Astrocyte of the spinal cord (primary cell): ENCODE results near the gene PCCA.

Experiments used
- DNase-seq: peaks from one replicate; pipeline ENCODE4 v3.0.0; 2011; ENCODE audit warnings: low read depth, low spot score
- H3K4me3 ChIP-seq: 2 replicates; pipeline ENCODE4 v1.5.1; 2011; ENCODE audit warnings: low read depth, mild to moderate bottlenecking, low read length, moderate library complexity
- in situ Hi-C: cut with HindIII; loops from 2 replicates; pipeline ENCODE4 v1.10.0; 2017; ENCODE audit warnings: low sequenced_read_pairs
- TF ChIP-seq, protein P1 (sequence below): IDR thresholded peaks from 2 replicates; pipeline ENCODE4 v1.5.1; 2012; ENCODE audit warnings: low read depth, mild to moderate bottlenecking, low read length, inconsistent platforms

The PCCA gene

DNA sequence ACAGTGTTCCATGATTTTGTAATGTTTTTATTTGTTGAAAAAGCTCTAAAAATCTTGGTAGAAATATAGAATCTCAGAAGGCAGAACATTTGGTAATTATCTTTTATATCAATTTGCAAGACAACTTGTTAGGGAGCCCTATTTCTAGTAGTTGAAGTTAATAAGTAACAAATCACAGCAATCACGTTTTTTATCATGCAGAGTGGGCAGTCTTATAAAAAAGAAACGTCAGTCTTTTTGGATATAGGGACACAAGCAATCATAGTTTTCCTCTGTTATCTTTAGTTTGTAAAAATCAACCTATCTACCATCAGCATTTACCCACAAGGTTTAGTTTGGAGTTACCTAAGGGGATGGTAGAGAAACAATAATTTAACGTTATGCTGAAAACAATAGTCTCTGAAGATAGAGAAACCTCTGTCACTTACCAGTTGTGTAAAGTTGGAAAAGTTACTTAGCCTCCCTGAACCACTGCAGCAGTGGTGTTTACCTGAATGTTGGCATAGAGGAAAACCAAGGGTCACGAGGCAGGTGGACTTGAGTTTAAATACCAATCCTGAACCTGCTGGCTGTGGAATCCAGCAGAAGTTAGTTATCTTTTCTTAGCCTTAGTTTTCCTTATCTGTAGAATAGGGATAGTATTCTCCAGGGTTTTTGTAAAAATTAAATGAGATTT is 306.9 kb downstream of the PCCA start:
- in situ Hi-C loops: no loop called here
- TF ChIP-seq, protein P1, sequence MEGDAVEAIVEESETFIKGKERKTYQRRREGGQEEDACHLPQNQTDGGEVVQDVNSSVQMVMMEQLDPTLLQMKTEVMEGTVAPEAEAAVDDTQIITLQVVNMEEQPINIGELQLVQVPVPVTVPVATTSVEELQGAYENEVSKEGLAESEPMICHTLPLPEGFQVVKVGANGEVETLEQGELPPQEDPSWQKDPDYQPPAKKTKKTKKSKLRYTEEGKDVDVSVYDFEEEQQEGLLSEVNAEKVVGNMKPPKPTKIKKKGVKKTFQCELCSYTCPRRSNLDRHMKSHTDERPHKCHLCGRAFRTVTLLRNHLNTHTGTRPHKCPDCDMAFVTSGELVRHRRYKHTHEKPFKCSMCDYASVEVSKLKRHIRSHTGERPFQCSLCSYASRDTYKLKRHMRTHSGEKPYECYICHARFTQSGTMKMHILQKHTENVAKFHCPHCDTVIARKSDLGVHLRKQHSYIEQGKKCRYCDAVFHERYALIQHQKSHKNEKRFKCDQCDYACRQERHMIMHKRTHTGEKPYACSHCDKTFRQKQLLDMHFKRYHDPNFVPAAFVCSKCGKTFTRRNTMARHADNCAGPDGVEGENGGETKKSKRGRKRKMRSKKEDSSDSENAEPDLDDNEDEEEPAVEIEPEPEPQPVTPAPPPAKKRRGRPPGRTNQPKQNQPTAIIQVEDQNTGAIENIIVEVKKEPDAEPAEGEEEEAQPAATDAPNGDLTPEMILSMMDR: no peak
- no peak for DNase-seq
- no peak overlapping the region for H3K4me3 ChIP-seq

DNA sequence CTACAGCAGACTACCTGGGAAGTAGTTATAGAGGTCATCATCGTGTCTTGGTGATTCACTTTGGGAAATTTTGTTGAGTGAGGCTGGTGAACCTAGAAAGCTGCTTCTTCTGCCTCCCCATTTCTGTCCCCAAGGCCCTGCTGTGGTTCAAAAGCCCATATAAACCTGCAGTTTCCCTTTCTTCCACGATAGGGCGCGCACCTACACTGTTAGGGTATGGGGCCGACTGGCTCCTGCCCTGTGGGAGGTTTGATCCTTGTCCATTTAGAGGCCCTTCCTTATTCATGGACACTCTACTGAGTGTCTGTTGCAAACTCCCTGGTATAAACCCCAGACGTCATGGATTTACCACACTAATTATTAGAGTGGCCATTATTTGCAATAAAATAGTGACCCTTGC is 307.9 kb downstream of the PCCA start:
- in situ Hi-C loops: no loop called here
- no peak overlapping the region for H3K4me3 ChIP-seq
- TF ChIP-seq, protein P1: no peak
- no peak for DNase-seq

DNA sequence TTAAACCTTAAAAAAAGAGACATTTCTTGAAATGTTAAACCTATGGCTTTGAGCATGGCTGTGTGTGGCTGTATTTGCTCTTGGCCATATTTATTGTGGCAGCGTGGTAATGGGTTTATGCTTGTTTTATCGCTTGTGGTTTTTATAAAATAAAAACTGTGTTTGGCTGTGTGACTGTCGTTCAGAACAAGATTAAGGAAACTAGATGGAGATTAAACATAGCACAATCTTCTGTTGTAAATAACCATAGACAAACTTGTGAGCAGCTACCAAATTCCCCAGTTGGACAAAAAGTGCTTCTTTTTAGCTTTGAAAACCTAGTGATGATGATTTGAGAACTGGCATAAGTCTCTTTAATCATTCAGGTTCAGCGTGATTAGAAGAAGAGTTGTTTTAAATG is 308.7 kb downstream of the PCCA start:
- H3K4me3 ChIP-seq: no peak overlapping the region
- in situ Hi-C loops: no loop called here
- TF ChIP-seq, protein P1: no peak
- DNase-seq: no peak

DNA sequence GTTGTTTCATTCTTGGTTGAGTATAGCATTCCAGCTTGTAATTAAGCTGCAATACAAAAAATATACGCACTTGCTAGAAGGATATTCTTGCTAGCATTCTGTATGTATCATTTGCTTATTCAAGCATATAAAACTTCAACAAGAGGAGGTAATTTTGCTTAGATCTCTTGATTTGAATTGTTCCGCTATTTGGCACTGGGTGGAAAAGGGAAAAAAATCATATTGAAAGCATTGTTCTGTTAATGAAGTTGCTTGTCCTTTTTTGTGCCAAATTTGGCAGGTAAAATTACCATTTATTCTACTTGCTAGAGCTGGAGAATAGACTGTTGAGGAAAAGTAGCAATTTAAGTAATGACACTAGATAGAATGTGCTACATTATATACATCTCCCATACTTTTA is 309.5 kb downstream of the PCCA start:
- in situ Hi-C loops: no loop called here
- TF ChIP-seq, protein P1: no peak
- no peak for DNase-seq

DNA sequence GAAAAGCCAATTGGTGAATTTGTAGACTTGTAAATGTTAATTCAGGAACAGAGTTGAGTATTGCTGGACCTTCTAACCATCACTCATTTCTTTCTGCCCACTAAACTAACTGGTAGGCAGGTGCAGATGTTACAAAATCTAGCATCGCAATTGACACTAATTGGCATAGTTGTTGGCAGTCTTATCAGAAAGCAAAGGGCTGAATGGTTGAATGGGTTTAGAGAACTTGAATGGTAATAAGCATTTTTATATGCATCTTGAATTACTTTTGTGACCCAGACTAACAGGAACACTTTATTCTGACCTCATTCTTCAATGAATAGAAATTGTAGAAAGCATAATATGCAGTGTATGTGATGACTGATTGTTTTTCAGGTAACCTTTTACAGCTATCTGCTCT is 310.6 kb downstream of the PCCA start:
- DNase-seq: no peak
- TF ChIP-seq, protein P1: no peak
- H3K4me3 ChIP-seq: no peak overlapping the region
- in situ Hi-C loops: no loop called here

More for the DNA sequence above, 309.5 kb downstream of the PCCA start:
- no peak overlapping the region for H3K4me3 ChIP-seq

DNA sequence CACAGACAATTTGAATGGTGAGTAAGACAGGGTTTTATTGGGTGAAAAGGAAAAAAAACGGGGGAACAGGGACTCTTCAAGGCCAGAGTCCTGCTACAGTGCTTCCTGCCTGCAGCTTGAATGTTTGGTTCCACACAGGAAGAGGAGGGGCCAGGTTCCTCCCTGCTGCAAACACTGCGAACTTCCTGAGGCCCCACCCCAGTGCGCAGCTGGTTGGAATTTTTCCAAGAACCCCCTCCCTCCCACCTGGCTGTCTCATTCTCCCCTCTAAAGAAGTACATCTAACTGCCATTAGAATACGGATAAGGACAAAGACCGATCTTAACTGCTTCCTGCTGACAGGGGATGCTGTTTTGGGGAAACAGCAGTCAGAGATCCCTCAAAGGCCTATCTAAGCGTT is 314.8 kb downstream of the PCCA start:
- TF ChIP-seq, protein P1: no peak
- in situ Hi-C loops: no loop called here
- no peak overlapping the region for H3K4me3 ChIP-seq

More for the DNA sequence above, 314.8 kb downstream of the PCCA start:
- DNase-seq: no peak
